Glomerular endothelial cell (primary cell): ENCODE data around the gene MAP7D1. TPM values are rescaled to one million over a fixed set of nuclear protein-coding genes. Genes with fewer than 3 reads are reported as not detected.

Source experiments
- DNase-seq: peaks from one replicate; pipeline ENCODE4 v3.0.0-alpha.2; 2011; ENCODE audit warnings: low read depth, low spot score; ENCODE audit errors: extremely low read depth
- total RNA-seq: library from RNA; depleted of rRNA; stranded (reverse); fragments of >200 nt; gene quantifications from 2 replicates; pipeline ENCODE4 v1.2.3, GENCODE V29; 2015

MAP7D1 gene
- total RNA-seq, 1 donor from 2014 or later: 282 TPM

DNA sequence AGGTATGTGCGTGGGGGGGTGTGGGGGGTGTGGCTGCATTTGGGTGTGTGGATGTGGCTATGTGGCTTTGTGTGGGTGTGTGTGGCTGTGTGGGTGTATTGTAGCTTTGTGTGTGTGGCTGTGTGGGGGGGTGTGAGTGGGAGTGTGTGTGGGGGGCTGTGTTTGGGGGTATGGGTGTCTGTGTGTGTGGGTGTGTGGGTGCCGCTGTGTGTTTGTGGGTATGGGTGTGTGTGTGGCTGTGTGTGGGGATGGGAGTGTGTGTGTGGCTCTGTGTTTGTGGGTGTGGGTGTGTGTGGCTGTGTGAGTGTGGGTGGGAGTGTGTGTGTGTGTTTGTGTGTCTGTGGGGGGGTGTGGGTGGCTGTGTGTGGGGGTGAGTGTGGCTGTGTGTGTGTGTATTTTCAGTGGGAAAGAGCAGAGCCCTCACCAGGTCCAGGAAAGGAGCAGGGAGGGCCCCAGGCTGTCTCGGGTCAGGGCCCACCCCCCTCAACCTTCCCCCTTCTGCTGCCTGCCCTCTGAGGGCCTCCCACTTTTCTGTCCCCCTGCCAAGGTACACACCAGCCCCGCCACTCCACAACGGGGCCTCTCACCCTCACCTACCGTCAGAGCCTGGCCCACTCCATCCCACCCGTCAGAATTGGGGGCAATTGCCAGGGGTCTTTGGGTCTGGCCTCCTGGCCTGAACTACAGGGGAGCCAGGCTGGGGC lies 29.0 kb upstream of the MAP7D1 start:
- no peak for DNase-seq

DNA sequence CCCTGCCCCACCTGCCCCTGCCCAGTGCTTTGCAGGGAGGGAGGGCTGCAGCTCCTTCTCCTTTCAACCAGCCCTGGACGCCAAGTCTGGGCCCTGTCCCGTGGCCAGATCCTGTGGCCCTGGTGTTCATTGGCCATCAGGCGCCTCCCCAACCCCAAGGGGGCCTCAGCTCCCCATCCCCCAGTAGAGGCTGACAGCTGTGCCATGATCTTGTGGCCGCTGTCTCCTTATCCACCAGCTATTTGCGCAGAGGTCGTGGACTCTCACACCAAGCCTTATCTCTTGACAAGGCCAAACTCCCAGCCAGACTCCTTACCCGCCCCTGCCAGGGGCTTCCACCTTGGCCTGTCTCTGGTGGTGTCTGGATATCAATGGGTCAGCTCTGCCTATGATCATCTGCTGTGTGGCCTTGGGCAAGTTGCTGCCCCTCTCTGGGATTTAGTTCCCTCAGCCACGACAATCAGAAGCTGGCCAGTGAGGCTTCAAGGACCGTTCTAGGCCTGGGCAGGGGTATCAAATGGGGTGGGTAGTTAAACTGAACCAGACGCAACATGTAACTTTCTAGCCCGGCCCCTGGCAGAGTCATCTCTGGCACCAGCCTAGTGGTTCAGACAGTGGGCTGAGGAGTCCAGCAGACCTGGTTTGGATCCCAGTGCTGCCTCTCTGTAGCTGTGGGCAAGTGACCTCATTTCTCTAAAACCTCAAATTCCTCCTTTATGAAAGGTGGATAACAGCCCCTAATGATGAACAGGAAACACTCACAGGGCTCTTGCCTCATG lies 27.6 kb upstream of the MAP7D1 start:
- DNase-seq: no peak

DNA sequence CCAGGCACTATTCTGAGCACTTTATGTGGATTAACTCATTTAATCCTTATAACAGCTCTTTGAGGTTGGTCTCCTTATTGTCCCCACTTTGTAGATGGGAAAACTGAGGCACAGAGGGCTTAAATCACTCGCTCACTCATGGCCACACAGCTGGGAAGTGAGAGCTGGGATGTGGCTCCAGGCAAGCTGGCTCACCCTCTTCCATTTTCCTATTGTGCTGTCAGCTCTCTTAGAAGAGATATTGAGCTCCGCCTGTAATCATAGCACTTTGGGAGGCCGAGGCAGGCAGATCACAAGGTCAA lies 27.1 kb upstream of the MAP7D1 start:
- no peak for DNase-seq

DNA sequence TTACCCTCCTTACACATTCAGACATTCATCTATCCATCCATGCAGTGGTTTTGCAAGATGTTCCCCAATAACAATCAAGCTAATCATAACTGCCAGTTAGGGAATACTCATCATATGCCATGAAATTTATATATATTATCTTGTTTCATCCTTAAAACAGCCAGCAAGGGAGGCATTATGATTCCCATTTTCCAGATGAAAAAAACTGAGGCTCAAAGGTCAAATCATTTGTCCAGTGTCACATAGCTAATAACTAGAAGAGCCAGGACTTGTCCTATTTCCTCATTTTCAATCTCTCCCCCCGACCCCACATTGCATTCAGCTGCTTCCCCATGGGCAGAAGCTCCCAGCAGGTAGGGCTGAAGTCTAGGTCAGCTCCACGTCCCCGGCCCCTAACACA lies 23.9 kb upstream of the MAP7D1 start:
- DNase-seq: no peak

DNA sequence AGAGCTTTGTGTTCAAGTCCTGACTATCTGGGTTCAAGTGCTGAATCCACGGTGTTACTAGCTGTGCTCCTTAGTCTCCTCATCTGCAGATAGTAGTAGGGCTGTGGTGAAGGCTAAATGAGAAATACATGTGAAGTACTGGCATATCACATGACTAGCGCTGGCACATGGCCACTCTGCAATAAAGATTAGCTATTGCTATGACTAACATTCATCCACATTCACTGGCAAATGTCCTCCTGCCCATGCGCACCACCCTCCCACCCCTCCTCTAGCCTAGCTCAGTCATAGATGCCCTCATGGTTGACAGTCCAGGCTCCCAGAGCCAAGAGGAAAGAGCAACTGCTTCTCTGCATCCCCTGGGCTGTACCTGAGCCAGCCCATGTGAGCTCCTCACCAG lies 22.5 kb upstream of the MAP7D1 start:
- DNase-seq: no peak

DNA sequence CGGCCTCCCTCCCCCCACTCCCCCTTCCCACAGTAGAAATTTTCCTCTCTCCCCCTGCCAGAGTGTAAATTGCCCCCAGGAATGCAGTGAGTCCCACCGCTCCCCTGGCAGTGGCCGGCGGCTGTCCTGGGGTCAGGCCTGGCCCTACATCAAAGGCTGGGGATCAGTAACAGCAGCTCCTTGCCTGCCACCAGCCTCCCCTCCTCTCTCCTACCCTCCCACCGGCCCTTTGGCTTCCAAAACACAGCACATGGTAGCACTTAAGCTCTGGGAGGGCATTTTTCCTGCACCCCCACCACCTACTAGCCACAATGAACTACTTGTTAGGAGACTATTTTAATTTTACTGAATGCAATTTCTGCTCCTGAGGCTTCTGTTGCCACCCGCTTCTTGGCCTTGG lies 21.9 kb upstream of the MAP7D1 start:
- DNase-seq: no peak

DNA sequence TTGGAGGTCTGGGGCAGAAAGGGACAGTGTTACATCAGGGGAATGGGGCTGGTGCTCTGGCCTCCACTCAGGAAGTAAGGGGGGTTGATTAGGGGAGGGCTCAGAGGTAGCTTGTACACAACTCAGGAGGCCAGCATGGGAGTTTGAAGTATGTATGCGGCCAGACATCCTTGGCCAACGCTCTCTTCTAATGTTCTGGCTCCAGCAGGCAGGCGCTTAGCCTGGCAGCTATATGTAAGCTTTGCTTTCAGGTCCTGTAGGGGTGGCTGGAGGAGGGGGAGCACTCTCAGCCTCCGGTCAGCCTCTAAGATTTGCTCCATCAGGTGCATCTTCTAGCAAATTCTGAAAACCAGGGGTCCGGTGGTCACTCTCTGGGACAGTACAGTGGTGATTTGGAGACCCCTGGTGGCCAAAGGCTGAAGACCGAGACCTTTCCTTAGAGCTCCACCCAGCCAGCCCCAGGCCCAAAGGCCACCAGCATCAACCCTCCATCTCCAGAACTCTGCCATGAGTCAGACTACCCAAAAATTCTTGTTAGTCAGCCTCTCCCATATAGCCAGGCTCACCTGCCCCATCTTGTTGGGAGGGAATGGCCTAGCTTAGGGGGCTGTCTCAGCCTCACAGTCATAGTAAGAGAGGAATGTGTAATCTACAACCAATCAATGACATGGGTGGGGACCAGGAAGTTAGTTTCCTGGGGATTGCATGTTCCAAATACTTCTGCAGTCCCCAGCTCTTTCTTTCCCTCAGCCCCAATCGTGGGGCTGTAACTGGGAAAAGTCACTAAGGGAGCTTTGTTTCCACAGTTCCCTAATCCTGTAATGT lies 21.2 kb upstream of the MAP7D1 start:
- no peak for DNase-seq

DNA sequence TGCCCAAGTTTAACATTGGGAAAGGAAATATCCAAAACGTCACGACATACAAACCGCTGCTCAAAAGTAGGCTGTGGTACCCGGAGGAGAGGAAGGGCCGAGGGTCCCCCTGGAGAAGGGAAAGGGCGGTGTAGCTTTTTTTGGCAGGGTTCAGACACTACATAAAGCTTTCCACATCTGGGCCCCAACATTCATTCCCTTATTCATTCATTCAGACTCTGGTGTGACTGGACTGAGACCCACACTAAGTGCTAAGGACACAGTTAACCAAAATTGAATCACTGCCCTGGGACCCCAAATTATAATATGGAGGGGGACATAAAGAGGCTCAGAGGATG lies 20.7 kb upstream of the MAP7D1 start:
- DNase-seq: no peak

DNA sequence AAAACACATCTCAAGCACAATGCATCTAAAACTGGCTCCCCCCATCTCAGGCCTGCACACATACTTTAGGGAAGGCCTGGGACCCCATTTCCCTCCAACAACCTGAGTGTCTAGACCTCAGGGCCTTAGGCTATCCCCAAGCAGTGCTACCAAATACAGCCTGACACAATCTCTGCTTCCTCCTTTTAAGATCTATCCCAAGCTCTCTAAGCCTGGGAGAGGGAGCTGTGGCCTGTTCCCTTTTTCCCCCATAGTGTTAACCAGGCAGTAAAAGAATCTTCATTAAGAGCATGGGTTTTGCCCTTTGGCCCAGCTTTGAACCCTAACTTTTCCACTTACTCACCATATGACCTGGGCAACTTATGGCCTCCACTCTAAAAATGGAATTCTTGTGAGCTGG lies 20.2 kb upstream of the MAP7D1 start:
- DNase-seq: no peak

DNA sequence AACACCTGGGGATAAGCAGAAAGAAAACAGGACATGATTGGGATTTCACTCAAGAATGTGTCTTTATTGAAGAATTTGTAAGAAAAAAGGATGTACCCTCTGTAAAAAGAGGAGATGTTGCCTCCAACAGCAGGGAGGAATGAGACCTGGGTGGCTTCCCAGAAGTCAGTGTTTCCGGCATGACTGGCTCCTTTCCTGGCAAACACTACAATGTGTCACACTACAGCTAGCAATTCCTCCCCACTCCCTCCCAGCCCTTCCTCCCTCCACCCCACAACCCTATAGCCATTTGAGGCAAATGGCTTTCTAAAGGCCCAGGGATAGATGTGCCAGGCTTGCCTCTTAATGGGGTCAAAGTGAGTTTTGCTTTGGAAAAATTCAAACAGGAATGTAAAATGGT lies 19.4 kb upstream of the MAP7D1 start:
- DNase-seq: no peak

DNA sequence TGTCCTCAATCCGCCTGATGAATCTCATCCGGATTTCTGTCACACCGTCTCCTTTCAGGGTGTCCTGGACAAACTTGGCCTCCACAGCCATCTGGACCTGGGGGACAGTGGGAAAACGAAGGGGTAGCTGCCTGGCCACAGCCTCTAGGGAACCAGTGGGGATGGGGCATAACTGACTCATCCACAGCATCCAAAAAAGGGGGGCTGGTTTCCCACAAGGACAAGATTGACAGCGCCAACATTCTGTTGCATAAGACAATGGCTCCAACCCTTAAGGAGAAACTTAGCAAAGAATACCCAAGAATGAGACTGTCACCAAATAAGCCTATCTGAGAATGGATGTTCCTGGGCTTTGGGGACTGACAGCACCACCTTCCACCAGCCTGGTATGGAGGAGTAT lies 18.7 kb upstream of the MAP7D1 start:
- DNase-seq: no peak

DNA sequence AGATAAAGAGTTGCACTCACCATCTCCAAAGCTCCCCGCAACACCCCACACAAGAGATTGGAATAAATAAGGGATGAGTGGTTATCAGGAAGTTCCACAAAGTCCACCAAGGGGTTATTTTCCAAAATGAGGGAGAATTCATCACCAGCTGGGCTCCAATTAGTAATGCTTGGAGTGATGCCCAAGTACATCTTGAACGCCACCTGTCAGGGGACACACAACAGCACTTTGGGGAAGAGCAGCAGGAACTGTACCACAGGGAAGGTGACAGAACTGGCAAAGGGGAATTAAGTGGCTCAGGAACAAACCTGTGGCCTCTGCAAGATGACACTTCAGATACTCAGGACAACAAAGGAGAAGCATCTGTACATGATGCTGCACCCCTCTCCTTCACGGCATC lies 18.2 kb upstream of the MAP7D1 start:
- no peak for DNase-seq

DNA sequence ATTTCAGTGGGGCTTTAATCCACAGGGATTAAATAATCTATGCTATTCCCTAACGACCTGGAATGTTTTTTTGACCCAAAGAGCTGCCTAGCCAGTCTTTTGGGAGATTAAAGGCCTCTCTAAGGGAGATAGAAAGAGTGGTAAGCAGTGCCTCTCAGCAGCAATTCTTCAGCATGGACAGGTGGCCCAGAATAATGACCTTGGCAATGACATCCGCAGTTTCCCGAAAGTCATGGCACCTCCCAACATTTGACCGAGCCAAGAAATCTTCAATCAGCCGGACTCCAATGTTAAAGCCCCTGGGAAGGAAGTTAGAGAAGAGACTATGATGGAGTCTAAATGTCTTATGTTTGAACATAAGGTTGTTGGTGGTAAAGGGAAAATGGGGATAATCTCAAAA lies 16.4 kb upstream of the MAP7D1 start:
- DNase-seq: no peak

DNA sequence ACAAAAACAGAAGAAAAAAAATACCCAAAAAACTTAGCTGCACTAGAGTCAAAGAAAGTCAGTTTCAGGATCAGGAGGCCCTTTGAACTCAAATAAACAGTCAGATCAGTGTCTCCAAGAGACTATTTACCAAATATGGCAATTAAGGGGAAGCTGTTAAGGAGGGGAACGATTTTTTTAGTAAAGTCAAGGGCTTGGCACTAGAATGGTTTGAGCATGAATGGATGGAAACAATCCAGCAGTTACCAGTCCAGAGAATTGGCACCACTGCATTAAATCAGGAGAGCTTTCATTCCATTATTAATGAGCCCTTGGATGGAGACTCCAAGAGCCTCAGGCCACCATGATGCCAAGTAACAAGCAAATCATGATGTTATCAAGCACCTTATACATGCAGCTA lies 13.8 kb upstream of the MAP7D1 start:
- no peak for DNase-seq

DNA sequence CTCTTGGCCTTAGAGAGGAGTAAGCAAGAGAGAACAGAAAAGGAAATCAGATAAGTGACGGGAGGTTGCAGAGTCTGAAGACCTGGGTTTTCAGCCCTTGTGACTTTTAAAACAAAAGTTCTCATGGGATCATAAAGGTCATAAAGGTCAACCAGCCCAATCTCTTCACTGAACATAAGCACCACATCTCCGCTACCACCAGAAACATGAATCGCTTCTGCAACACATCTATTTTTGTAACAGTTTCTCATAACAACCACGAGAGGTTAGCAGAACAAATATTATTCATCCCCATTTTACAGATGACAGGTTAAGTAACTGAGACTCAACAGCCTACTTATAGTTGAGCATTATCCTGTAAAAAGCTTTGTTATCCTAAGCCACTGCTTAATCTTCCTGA lies 12.5 kb upstream of the MAP7D1 start:
- no peak for DNase-seq

DNA sequence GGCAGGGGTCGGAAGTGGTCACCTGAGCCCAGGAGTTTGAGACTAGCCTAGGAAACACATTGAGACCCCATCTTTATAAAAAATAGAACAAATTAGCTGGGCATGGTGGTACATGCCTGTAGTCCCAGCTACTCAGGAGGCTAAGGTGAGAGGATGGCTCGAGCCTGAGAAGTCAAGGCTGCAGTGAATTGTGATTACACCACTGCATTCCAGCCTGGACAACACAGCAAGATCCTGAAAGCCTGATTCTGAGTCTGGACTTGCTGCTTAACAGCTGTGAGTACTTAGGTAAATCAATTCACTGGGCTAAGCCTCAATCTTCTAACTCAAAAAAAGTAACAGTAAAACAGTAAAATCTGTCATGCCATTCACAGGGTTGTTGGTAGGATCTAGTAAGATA lies 11.5 kb upstream of the MAP7D1 start:
- DNase-seq: no peak

DNA sequence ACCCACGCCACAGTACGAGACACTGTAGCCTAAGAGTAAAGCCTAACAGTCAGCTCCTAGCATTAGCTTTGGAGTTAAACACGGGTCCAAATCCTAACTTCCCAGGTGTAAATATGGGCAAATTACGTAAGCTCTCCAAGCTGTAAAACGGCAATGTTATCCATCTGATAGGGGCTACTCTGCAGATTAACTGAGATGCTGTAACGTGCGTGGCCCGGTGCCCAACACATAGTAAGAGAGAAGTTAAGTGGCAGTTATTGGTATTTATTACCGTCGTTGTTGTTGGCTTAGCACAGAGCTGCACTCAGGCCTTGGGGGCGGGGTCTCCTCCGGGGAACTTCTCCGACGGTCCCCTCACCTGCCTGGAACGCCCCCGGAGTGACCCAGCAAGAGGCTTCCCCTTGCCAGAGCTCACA lies 7.1 kb upstream of the MAP7D1 start:
- no peak for DNase-seq

DNA sequence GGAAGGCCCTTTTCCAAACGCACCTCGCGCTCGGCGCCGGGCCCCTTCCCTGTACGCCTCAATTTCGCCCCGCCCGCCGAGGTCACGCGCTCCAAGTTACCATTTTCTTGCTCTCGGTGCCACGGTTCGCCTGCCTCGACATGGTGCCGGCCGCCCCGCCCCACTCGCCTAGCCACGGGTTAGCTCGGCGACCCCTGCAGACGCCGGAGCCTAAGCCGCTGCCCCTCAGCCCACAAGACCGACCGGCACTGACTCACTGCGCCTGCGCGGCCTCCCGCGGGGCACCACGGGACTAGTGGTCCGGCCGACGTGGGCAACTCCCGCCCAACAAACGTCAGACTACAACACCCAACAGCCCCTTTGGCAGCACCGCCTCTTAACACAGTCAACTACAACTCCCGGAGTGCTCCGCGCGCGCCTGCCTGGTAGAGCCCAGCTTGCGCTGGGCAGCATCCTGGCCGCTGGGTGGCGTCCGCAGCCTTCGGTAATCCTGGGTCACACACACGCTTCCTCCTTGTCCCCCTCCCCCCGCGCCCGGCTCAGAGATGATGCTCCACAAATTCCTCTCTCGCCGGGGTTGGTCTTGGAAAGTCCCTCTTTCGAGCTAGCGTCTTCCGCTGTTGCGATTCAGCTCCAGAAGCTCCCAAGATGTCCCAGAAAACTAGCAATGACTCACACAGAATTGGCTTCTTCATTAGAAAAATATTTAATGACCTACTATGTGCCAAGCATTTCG lies 6.6 kb upstream of the MAP7D1 start, which contains the start of gene TRAPPC3:
Gene TRAPPC3, minus strand, starts transcription at position 250 of the 736 bp plus-strand sequence. Its CDS starts 108 bp downstream, at position 142.
- peak; percentile 94 for DNase-seq

DNA sequence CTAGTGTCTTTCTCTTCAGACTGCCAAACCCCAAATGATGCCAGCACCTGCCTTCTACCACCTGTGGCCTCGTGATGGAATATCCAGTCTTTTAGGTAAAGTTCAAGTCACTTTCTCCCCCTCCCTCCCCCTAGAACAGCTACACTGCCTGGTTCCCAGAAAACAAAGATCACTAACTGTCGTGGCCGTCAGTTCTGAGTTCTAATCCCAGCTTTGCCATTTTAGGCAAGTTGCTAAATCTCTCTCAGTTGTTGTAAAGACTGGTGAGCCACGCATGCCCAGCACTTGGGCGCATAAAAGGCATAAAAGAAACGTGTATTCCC lies 6.0 kb upstream of the MAP7D1 start:
- DNase-seq: no peak

DNA sequence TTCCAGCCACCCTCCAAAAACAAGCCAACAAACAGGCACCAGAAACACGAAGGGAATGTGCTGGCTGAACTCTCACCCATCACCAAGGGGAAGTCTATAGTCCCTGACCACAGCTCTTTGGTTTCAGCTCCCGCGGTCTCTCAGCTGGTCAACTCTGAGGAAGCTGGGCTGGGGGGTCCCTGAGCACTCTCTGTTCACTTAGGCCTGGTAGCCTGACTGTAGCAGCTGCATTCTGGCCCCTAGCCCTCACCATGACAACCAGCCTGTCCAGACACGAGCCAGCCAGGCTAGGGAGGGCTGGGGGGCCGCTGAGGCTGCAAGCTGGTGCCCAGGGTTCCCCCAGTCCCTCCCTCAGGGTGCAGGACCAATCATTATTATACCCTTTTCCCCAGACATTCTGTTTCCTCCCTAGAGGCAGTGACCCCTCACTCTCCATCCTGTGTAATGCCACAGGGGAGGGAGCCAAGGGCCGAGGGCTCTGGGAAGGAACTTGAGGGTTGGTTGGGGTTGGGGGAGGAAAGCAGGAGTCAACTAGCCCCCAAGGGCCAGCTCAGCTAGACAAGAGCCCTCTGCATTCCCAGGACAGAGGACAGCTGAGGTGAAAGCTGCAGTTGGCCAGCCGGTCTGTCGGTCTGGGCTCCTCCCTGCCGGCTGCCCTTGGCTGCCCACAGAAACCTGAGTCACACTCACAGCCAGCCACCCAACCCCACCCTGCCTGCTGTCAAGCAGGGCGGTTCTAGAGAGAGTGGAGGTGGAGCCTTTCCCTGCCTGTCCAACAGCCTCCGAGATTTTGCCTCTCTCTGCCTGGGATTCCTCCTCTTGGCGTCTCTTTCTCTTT lies 5.4 kb upstream of the MAP7D1 start:
- no peak for DNase-seq
